ENCODE measurements around the gene ME3.
"Not testable (repeated sequence)": the region's sequence is repeated elsewhere in the genome, so short reads cannot be mapped to it uniquely, and the experiment has no call there.

Gene ME3

DNA sequence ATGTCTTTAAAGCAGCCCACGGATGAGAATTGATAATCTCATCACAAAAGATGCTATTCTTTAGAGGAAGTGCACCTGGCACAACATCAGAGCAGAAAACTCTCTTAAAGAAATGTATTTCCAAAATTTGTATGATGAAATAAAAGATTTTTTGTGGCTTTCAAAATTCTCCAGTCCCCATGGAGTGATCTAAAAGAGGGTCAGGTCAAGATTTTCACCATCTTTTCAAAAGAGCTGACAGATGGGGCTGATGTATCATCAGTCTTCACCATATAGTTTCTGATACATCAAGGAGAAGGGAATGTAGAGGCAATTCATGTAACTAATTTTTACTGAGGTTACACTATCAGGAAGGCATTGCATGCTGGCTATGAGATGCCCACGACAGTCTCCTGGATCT lies 11.7 kb downstream of the ME3 start:
- DNase-seq, result no peak

DNA sequence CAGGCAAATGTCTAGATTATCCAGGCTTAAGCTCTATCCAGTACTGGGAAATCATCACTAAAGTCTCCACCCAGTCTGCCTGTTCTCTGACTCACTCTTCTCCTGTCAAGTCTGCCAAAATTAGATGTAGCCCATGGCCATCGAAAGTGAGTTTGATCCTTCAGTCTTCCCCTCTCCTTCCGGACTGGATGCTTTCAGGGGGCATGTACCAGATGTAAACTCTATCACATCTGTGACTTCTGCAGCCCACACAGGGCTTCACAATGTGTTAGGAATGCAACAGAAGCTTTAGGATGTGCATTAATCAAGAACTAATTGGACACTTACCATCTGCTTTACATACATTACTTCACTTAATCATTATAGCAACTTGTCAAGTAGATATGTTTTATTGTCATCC lies 12.3 kb downstream of the ME3 start:
- DNase-seq, result no peak

- DNase-seq, result no peak
These were observed 13.9 kb downstream of the ME3 start for GRCh38 chr11:86658534-86658933.

DNA sequence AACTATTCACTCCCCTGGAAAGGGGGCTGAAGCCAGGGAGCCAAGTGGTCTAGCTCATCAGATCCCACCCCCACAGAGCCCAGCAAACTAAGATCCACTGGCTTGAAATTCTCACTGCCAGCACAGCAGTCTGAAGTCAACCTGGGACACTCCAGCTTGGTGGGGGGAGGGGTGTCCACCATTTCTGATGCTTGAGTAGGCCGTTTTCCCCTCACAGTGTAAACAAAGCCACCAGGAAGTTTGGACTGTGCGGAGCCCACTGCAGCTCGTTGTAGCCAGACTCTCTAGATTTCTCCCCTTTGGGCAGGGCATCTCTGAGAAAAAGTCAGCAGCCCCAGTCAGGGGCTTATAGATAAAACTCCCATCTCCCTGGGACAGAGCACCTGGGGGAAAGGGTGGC lies 27.2 kb downstream of the ME3 start:
- not testable (repeated sequence) for DNase-seq

- no peak for DNase-seq
These were observed 28.1 kb downstream of the ME3 start for GRCh38 chr11:86644291-86644690.

- DNase-seq, result no peak
These were observed 30.7 kb downstream of the ME3 start for GRCh38 chr11:86641537-86642261.

DNA sequence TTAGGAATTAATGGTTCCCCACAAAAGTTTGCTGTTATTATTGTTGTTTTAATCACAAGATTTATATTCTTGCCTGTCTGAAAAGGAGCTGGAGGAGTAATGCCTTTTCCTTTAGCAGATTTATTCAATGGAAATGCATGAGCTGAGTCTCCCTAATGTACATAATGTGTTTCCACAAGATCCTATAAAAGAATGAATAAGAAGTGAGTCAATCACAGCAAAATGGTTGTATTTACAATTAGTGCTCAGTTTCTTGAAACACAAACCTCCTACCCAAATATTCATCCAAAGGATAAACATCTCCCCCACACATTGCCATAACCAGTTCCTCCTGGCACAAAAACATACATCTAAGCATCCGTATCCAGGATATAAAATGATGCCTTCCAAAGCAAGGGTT lies 33.3 kb downstream of the ME3 start:
- DNase-seq, result no peak

DNA sequence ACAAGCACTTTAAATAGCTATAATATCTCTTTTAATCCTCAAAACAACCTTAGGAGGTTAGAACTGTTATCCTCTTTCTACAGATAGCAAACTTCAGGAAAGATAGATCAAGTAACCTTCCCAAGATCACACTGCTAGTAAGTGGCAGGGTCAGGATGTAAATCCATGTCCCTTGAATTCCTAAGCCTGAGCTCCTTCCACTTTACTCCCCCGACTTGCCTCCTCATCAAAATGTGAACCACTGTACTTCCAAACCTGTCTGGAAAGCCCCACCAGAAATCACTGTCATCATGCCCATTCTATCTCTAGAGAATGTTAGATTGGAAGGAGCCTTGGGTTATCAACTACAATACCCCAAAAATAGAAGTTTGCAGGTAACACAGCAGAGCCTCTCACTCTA lies 33.7 kb downstream of the ME3 start:
- no peak for DNase-seq

GRCh38 chr11:86637988-86638387 lies 34.4 kb downstream of the ME3 start:
- no peak for DNase-seq

GRCh38 chr11:86636275-86636674 lies 36.1 kb downstream of the ME3 start:
- no peak for DNase-seq

DNA sequence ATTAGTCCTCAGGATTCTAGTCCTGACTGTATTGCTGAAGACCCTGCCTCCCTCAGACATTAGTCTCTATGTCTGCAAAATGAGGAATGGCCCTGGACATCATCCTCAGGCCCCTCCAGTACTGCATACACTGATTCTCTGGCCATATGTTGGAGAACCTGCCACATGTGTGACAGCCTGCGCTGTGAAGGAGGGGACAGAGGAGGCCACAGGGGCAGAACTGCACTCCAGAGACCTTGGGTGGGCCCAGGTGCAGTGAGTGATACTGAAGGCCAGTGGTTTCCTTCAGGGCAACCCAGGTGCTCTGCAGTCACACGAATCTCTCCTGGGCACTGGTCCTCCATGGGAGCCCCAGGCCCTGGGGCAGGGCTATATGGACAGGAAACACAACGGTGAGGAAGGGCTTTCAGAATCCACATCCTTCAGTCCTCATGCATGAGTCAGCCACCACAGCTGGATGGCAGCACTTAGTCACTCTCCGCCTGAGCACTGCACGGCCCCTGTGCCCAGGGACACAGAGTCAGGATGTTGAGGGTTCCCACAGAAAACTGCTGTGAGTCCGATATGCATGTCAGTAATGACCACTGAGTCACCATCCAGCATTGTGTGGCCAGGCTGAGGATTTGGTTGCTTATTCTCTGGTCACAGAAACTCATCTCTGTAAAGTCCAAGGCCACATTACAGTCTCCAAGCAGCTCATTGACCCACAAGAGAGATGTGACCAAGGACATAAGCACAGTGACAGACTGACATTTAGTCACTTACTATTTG lies 39.7 kb downstream of the ME3 start:
- DNase-seq, result peak in 1 of 2 donors; percentile 2

GRCh38 chr11:86630229-86630981 lies 42.0 kb downstream of the ME3 start:
- DNase-seq, result no peak

DNA sequence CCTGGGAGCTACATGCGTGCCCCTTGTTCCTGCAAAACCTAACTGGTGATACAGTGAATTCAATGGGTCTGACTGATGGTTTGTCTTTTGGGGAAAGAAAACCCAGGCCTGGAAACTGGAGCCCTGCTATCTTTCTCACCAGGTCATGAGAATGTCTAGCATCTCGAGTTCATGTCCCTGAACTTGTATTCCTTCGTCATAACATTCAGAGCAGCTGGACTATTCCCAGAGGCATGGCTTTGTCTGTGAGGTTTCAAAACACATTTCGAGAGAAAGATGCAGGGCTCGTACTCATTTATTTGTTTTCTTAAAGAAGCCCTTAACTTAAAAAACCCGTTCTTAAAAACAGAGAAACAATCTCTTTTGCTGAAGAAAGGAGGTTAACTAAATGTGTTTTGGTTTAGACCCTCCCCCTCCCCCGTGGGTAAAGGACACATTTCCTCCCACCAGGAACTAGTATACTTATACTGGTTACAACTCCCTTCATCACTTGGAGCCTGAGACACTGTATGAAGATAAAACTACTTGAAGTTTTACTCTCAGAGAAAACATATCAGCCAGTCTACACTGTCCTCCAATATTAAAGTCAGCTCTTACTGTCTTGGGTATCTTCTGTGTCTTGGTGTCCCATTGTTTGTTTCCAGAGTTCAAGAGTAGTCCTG lies 43.2 kb downstream of the ME3 start:
- DNase-seq, result no peak

DNA sequence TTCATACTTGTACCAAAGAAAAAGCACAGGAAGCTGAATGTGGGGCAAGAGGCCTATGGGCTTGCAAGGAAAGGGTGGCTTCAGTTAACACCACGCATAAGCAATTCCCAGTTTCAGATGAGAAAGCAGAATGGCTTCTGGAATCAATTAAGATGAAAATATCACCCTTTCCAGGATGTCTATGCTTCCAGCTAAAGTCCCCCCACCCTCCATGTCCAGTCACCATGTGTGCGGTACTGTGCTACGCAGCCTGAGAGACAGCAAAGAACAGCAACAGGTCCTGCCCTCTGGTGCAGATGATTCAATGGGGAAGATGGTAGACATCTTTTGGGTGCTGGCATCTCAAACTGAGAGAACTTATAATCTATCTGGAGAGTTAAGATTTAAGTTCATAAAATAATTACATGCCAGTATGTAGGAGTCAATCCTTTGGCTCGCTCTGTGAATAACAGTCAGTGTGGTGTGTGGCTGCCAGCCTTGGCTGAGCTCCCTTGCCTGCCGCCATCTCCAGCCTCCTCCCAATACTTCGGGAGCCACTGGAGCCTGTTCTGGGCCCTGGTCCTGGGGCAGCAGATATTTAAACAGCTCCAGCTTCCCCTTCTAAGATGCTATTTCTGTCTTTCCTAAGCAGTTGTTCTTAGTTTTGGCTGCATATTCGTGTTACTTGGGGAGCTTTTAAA lies 44.5 kb downstream of the ME3 start:
- no peak for DNase-seq

DNA sequence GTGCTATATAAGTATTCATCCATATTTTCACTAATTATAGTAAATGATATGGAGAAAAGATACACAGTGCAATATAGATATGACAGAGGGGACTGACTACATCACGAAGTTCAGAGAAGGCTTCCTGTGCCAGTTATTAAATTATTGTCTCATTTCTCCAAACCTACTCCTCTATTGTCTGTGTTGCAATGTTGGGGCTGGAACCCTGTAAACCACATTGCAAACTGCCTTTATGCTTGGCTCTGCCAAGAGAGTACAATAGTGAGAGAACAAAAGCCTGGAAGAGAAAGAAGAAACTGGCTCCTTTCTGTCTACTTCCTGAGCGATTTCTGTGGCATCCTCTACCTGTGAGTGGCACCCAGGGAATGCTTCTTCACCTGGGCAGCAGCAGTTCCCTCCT lies 46.4 kb downstream of the ME3 start:
- no peak for DNase-seq

DNA sequence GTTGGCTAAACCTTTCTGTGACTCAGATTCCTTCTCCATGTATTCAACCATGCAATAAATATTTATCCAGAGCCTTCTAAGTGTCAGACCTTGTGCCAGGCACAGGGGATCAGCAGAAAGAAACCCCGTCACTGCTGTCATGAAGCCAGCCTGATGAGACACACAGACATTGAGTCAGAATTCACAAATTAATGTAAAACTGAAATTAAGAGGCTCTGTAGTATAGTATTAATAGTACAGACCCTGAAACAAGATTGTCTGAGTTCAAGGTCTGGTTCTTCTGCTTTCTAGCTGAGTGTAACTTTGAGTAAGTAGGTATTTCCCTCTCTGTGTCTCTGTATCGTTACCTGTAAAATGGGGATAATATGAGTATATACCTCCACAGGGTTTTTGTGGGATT lies 46.9 kb downstream of the ME3 start:
- DNase-seq, result no peak

- DNase-seq, result no peak
These were observed 48.0 kb downstream of the ME3 start for GRCh38 chr11:86624366-86624765.

GRCh38 chr11:86623736-86624135 lies 48.7 kb downstream of the ME3 start:
- no peak for DNase-seq

DNA sequence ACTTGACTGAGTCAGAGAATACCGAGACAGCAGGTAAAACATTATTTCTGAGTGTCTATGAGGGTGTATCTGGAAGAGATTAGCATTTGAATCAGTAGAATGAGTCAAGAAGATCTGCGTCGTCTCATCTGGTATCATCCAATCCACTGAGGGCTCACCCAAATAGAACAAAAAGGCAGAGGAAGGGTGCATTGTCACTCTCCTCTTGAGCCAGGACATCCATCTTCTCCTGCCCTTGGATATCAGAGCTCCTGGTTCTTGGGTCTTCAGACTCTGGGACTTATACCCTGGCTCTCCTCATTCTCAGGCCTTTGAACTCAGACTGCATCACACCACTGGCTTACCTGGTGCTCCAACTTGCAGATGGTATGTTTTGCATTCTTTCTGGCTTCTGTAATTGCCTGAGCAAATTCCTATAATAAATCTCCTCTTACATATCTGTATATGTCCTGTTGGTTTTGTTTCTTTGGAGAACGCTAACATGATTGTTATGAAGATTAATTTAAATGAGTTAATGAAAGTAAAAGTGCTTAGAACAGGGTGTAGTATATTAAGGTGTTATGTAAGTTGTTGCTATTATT lies 49.3 kb downstream of the ME3 start:
- DNase-seq, result no peak

GRCh38 chr11:86621854-86622253 lies 50.6 kb downstream of the ME3 start:
- DNase-seq, result no peak

DNA sequence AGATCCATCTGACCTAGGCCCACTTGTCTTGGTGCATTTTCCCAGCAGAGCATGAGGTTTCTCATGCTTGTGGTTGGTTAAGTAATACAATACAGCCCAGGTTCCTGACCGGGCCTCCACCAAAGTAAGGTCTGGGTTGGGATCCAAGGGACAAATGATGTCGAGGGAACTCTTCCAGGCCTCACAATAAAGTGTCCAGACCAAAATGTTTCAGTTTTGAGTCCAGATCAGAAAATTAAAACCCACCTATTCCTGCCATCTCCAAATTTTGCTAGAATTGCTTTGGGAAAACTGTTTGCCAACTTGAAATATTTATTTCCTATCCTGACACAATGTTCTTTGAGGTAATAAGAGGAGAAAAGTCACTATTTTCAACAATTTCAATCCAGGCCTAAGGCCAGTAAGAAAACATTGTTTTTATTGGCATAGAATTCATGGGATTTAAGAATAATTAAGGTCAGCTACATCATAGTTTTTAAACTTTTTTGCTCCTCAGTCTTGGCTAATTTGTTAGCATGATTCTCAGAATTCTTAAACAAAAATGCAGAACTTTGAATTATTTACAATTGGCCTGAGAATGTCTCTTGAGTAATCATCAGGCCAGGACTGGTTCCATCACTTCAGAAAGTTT lies 51.4 kb downstream of the ME3 start:
- DNase-seq, result no peak

GRCh38 chr11:86619428-86619827 lies 53.0 kb downstream of the ME3 start:
- not testable (repeated sequence) for DNase-seq
